Measurements from ENCODE around the gene MAP1LC3A.
A peak's percentile ranks its signal among the peaks of the same experiment; 100 is the strongest.

MAP1LC3A gene

DNA sequence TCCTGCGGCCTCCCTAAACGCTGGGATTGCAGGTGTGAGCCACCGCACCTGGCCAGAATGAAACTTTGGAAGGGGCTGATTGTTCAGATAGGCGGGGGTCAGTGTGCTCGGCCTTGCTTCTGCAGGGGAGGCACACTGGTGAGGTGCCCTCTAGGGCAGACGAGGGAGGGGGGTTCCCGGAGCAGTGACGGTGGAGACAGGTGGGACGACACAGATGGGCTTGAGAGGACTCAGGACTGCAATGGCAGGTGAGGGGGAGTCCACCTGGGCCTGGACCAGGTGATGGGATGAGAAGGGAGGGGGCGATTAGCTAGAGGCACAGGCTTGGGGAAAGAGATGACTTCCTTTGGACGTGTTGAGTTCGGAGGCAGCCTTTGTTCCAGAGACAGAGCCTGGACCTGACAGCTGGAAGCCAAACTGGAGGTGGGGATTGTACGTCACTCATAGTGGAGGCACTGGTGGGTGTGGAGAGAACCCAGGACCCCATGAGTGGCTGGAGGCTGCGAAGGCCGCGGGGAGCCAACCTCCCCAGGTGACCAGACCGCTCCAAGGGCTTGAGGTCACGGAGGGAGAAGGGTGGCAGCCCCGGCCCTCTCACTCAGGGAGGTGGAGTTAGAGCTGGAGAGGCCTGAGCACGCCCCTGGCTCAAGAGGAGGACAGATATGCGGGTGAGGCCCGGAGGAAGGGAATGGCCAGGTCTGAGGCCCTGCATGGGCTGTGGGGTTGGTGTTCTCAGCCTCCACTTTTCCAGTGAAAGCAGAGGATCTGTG, 10.5 kb upstream of the MAP1LC3A start:
- no peaks in the 10 kb centered on the region for H3K9me3 ChIP-seq (ENCODE audit: control insufficient read depth in 2 of 2, low read length in 2 of 2)
- H3K4me3 ChIP-seq (ENCODE audit: low read length in 2 of 2) = peak overlapping the region in 1 of 2 donors; percentile 82
- H3K9ac ChIP-seq (ENCODE audit: low read depth in 1 of 2, low read length in 2 of 2) = no peak overlapping the region
- no peak overlapping the region for H3K27ac ChIP-seq (ENCODE audit: low read depth in 2 of 2, low read length in 2 of 2)
- H3K4me1 ChIP-seq (ENCODE audit: control insufficient read depth in 2 of 2, insufficient read depth in 2 of 2, low read length in 2 of 2) = peaks cover 12 to 17% of the 10 kb centered on the region in 2 donors
- H3K27me3 ChIP-seq (ENCODE audit: control insufficient read depth in 2 of 2, insufficient read depth in 2 of 2, low read length in 2 of 2) = no peaks in the 10 kb centered on the region
- peaks cover 0 to 3% of the 10 kb centered on the region in 2 donors for H3K36me3 ChIP-seq (ENCODE audit: control insufficient read depth in 2 of 2, insufficient read depth in 2 of 2, low read length in 2 of 2)

DNA sequence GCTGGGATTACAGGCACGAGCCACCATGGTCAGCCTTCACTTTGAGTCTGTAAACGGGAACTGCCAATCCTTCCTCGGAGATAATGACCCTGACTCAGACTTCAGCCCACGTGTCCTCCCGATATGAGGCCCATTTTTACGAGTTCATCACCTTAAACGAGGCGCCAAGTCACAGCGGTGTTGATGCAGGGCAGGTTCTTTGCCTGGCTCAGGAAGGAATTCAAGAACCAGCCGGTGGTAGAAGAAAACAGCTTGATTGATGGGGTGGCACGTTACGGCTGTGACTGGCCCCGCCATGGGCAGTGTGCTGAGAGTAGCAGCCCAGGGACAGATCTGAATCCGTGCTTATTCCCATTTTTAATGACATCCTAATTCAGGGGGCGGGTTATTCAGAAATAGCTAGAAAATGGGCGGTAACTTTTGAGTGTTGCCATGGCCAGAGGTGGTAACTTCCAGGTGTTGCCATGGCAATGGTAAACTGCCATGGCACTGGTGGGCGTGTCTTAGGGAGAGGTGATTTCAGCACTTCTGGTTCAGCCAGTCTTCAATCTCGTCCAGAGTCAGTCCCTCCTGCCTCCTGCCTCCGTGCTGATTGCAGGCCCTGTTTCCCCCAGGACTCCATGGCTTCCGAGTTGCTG, 9.1 kb upstream of the MAP1LC3A start:
- Histone ChIP-seq H3K9me3 (ENCODE audit: control insufficient read depth in 2 of 2, low read length in 2 of 2) (no peaks in the 10 kb centered on the region), H3K36me3 (ENCODE audit: control insufficient read depth in 2 of 2, insufficient read depth in 2 of 2, low read length in 2 of 2) (peaks cover 0 to 3% of the 10 kb centered on the region in 2 donors), H3K27ac (ENCODE audit: low read depth in 2 of 2, low read length in 2 of 2) (no peak overlapping the region), H3K9ac (ENCODE audit: low read depth in 1 of 2, low read length in 2 of 2) (no peak overlapping the region), H3K27me3 (ENCODE audit: control insufficient read depth in 2 of 2, insufficient read depth in 2 of 2, low read length in 2 of 2) (no peaks in the 10 kb centered on the region), H3K4me1 (ENCODE audit: control insufficient read depth in 2 of 2, insufficient read depth in 2 of 2, low read length in 2 of 2) (peaks cover 5 to 14% of the 10 kb centered on the region in 2 donors), H3K4me3 (ENCODE audit: low read length in 2 of 2) (no peak overlapping the region)

DNA sequence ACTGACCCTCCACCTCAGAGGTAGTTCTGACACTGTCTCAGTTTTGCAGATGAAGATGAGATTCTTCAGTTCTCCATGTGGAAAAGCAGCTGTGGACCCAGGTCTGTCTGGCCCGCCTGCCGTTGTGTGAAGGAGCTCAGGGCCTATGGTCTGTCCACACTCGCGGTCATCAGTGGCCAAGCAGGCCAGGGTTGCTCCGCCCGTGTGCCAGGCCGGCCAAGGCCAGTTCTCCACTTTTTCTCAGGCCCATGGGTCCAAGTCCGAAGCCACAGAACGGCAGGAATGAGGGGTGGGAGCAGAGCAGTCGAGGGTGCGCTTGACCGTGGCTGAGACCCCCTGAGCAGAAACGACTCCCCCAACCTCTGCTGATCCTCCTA, 8.6 kb upstream of the MAP1LC3A start:
- Histone ChIP-seq H3K36me3 (ENCODE audit: control insufficient read depth in 2 of 2, insufficient read depth in 2 of 2, low read length in 2 of 2) (peaks cover 0 to 3% of the 10 kb centered on the region in 2 donors), H3K27ac (ENCODE audit: low read depth in 2 of 2, low read length in 2 of 2) (no peak overlapping the region), H3K4me1 (ENCODE audit: control insufficient read depth in 2 of 2, insufficient read depth in 2 of 2, low read length in 2 of 2) (peaks cover 2 to 11% of the 10 kb centered on the region in 2 donors), H3K9ac (ENCODE audit: low read depth in 1 of 2, low read length in 2 of 2) (no peak overlapping the region), H3K27me3 (ENCODE audit: control insufficient read depth in 2 of 2, insufficient read depth in 2 of 2, low read length in 2 of 2) (no peaks in the 10 kb centered on the region), H3K9me3 (ENCODE audit: control insufficient read depth in 2 of 2, low read length in 2 of 2) (no peaks in the 10 kb centered on the region), H3K4me3 (ENCODE audit: low read length in 2 of 2) (no peak overlapping the region)

DNA sequence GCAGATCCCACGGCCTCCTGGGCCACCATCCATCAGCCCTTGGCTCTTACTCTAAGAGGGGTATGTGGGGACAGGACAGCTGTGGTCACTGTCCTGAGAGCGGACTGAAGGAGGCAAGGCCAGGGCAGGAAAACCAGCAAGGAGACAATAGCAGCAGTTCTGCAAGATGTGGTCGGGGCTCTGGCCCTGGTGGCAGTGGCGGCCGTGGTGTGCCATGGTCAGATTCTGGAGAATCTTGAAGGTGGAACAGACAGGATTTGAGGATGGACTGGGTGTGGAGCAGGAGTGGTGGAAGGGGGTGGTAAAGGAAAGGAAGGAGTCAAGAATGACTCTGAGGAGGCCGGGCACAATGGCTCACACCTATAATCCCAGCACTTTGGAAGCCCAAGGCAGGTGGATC, 5.9 kb upstream of the MAP1LC3A start:
- Histone ChIP-seq H3K36me3 (ENCODE audit: control insufficient read depth in 2 of 2, insufficient read depth in 2 of 2, low read length in 2 of 2) (peaks cover 0 to 3% of the 10 kb centered on the region in 2 donors), H3K27ac (ENCODE audit: low read depth in 2 of 2, low read length in 2 of 2) (no peak overlapping the region), H3K9me3 (ENCODE audit: control insufficient read depth in 2 of 2, low read length in 2 of 2) (no peaks in the 10 kb centered on the region), H3K4me1 (ENCODE audit: control insufficient read depth in 2 of 2, insufficient read depth in 2 of 2, low read length in 2 of 2) (peaks cover 2 to 9% of the 10 kb centered on the region in 2 donors), H3K9ac (ENCODE audit: low read depth in 1 of 2, low read length in 2 of 2) (no peak overlapping the region), H3K4me3 (ENCODE audit: low read length in 2 of 2) (no peak overlapping the region), H3K27me3 (ENCODE audit: control insufficient read depth in 2 of 2, insufficient read depth in 2 of 2, low read length in 2 of 2) (no peaks in the 10 kb centered on the region)

DNA sequence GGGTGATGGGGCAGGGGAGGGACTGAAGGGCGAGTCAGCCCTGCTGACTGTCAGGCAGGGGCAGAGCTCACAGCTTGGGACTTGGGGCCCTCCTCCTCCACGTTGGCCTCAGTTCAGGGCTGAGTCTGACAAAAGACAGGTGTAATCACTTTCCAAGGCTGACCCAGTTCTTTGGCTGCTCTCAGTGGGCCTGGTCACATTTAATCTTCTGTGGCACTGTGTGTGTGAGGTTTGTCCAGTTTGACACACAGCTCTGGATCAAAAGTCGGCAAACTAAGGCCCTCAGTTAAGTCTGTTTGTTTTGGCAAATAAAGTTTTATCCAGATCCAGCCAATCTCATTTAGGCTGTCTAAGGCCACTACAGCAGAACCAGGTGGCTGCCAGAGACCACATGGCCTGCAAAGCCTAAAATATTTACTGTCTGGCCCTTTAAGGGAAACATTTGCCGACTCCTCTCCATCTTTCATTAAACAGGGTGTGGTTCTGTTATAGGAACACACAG, 5.1 kb upstream of the MAP1LC3A start:
- Histone ChIP-seq H3K27me3 (ENCODE audit: control insufficient read depth in 2 of 2, insufficient read depth in 2 of 2, low read length in 2 of 2) (no peaks in the 10 kb centered on the region), H3K9me3 (ENCODE audit: control insufficient read depth in 2 of 2, low read length in 2 of 2) (no peaks in the 10 kb centered on the region), H3K36me3 (ENCODE audit: control insufficient read depth in 2 of 2, insufficient read depth in 2 of 2, low read length in 2 of 2) (peaks cover 0 to 3% of the 10 kb centered on the region in 2 donors), H3K27ac (ENCODE audit: low read depth in 2 of 2, low read length in 2 of 2) (no peak overlapping the region), H3K4me1 (ENCODE audit: control insufficient read depth in 2 of 2, insufficient read depth in 2 of 2, low read length in 2 of 2) (peaks cover 8 to 12% of the 10 kb centered on the region in 2 donors), H3K9ac (ENCODE audit: low read depth in 1 of 2, low read length in 2 of 2) (no peak overlapping the region), H3K4me3 (ENCODE audit: low read length in 2 of 2) (no peak overlapping the region)

DNA sequence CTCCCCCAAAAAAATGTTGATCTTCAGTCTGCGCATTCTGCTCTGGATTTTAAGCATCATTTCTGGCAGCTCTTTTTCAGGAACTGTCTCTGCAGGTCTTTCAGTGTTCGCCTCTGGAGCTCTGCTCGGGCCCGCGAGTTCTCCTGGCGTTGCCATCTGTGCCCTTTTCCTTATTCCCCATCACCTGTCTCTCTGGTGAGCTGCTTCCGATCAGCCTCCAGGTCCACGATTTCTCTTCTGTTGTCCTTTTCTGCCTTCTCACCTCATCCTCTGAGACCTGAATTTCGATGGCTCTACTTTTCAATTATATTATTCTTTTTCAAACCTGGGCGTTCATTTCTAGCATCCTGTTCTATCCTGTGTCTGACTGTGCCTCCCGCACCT, 590 bp upstream of the MAP1LC3A start:
- Histone ChIP-seq H3K36me3 (ENCODE audit: control insufficient read depth in 2 of 2, insufficient read depth in 2 of 2, low read length in 2 of 2) (no peaks in the 10 kb centered on the region), H3K9me3 (ENCODE audit: control insufficient read depth in 2 of 2, low read length in 2 of 2) (no peaks in the 10 kb centered on the region)

DNA sequence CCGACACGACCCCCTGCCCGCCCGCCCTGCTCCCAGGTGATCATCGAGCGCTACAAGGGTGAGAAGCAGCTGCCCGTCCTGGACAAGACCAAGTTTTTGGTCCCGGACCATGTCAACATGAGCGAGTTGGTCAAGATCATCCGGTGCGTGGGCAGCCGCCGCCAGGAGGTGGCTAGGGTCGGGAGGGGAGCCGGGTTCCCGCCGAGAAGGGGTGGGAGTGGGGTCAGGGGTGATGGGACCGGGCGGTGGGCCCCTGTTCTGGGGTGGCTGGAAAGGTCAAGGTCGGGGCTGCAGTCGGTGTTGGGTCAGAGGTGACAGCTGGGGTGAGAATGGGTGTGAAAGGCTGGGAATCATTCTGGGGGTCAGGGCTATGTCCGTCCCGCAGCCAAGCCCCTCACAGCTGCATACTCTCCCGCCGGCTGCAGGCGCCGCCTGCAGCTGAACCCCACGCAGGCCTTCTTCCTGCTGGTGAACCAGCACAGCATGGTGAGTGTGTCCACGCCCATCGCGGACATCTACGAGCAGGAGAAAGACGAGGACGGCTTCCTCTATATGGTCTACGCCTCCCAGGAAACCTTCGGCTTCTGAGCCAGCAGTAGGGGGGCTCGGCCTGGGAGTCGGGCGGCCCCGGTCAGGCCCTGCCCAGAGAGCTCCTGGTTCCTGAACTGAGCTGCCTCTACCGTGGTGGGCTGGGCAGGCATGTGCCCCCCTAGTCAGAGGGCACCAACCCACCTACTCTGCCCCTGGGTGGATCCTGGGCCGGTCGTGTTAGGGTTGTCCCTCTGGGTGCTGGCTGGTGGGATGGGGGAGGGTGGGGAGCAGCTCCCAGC, 1.0 kb downstream of the MAP1LC3A start:
- H3K4me3 ChIP-seq (ENCODE audit: low read length in 2 of 2) = peak overlapping the region in 1 of 2 donors; percentile 13
- no peak overlapping the region for H3K9ac ChIP-seq (ENCODE audit: low read depth in 1 of 2, low read length in 2 of 2)
- H3K4me1 ChIP-seq (ENCODE audit: control insufficient read depth in 2 of 2, insufficient read depth in 2 of 2, low read length in 2 of 2) = peaks cover 6 to 7% of the 10 kb centered on the region in 2 donors
- no peaks in the 10 kb centered on the region for H3K27me3 ChIP-seq (ENCODE audit: control insufficient read depth in 2 of 2, insufficient read depth in 2 of 2, low read length in 2 of 2)
- H3K27ac ChIP-seq (ENCODE audit: low read depth in 2 of 2, low read length in 2 of 2) = peak overlapping the region in 1 of 2 donors; percentile 7
- H3K36me3 ChIP-seq (ENCODE audit: control insufficient read depth in 2 of 2, insufficient read depth in 2 of 2, low read length in 2 of 2) = no peaks in the 10 kb centered on the region
- no peaks in the 10 kb centered on the region for H3K9me3 ChIP-seq (ENCODE audit: control insufficient read depth in 2 of 2, low read length in 2 of 2)

More for the DNA sequence above, 590 bp upstream of the MAP1LC3A start:
- H3K27ac ChIP-seq (ENCODE audit: low read depth in 2 of 2, low read length in 2 of 2) = peak overlapping the region; percentile 78 to 80
- H3K4me1 ChIP-seq (ENCODE audit: control insufficient read depth in 2 of 2, insufficient read depth in 2 of 2, low read length in 2 of 2) = peaks cover 8 to 12% of the 10 kb centered on the region in 2 donors
- no peaks in the 10 kb centered on the region for H3K27me3 ChIP-seq (ENCODE audit: control insufficient read depth in 2 of 2, insufficient read depth in 2 of 2, low read length in 2 of 2)
- peak overlapping the region; percentile 65 to 78 for H3K9ac ChIP-seq (ENCODE audit: low read depth in 1 of 2, low read length in 2 of 2)
- H3K4me3 ChIP-seq (ENCODE audit: low read length in 2 of 2) = peak overlapping the region; percentile 56 to 81

DNA sequence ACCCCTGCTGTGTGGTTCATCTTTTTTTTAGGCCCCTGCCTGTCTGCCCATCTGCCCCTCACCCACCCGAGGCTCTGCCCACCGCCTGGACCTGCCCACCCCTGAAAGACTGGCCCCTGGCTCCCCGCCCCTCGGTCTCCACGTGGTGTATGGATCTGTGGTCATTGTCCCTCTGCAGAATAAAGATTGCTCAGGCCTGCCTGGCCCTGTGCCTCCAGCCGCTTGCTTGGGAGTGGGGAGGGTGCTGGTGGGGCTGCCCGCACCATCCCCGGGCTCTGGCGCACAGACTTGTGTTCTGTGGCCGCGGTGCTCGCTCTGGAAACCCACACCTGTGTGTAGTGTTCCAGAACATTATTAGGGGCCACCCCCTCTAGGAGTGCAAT, 1.6 kb downstream of the MAP1LC3A start:
- no peak overlapping the region for H3K9ac ChIP-seq (ENCODE audit: low read depth in 1 of 2, low read length in 2 of 2)
- H3K36me3 ChIP-seq (ENCODE audit: control insufficient read depth in 2 of 2, insufficient read depth in 2 of 2, low read length in 2 of 2) = no peaks in the 10 kb centered on the region
- no peaks in the 10 kb centered on the region for H3K27me3 ChIP-seq (ENCODE audit: control insufficient read depth in 2 of 2, insufficient read depth in 2 of 2, low read length in 2 of 2)
- H3K4me1 ChIP-seq (ENCODE audit: control insufficient read depth in 2 of 2, insufficient read depth in 2 of 2, low read length in 2 of 2) = peaks cover 6 to 7% of the 10 kb centered on the region in 2 donors
- no peak overlapping the region for H3K4me3 ChIP-seq (ENCODE audit: low read length in 2 of 2)
- no peak overlapping the region for H3K27ac ChIP-seq (ENCODE audit: low read depth in 2 of 2, low read length in 2 of 2)
- H3K9me3 ChIP-seq (ENCODE audit: control insufficient read depth in 2 of 2, low read length in 2 of 2) = no peaks in the 10 kb centered on the region

DNA sequence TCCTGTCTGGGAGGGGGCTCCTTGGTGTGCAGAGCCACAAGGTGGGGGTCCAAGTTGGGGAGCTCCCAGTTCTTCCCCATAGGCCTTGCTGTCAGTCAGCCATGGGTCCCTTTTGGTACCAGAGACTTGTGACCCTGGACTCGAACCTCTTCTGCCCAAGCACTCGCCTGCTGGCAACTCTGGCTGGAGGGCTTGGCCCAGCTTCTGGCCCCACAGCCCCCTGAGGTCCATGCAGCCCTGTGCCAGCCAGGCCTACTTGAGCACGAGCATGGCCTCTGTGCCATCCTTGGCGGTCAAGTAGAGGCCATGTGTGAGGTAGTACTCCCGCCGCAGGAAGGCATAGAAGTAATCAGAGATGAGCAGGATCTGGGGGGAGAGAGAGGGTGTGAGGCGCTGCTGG, 2.1 kb downstream of the MAP1LC3A start:
- H3K9me3 ChIP-seq (ENCODE audit: control insufficient read depth in 2 of 2, low read length in 2 of 2) = no peaks in the 10 kb centered on the region
- H3K36me3 ChIP-seq (ENCODE audit: control insufficient read depth in 2 of 2, insufficient read depth in 2 of 2, low read length in 2 of 2) = no peaks in the 10 kb centered on the region
- no peak overlapping the region for H3K27ac ChIP-seq (ENCODE audit: low read depth in 2 of 2, low read length in 2 of 2)
- no peak overlapping the region for H3K4me3 ChIP-seq (ENCODE audit: low read length in 2 of 2)
- H3K9ac ChIP-seq (ENCODE audit: low read depth in 1 of 2, low read length in 2 of 2) = no peak overlapping the region
- no peaks in the 10 kb centered on the region for H3K27me3 ChIP-seq (ENCODE audit: control insufficient read depth in 2 of 2, insufficient read depth in 2 of 2, low read length in 2 of 2)
- H3K4me1 ChIP-seq (ENCODE audit: control insufficient read depth in 2 of 2, insufficient read depth in 2 of 2, low read length in 2 of 2) = peaks cover 6 to 7% of the 10 kb centered on the region in 2 donors

DNA sequence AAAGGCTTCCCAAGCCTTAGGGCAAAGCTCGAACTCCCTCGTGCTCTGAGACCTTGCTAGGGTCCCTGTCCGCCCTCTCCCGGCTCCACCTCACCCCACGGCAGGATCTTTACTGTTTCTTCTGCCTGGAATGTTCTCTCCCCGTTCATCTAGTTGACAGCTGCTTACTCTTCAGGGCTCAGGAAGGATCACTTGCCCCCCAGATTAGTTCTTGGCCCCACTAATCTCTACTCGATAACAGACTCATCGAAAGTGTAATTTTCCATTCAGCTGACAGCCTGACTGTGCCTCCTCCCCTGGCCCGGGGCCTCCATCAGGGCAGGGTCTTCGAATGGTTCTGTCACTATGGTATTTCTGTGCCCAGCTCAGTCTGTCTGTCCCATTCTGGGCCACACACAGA, 3.1 kb downstream of the MAP1LC3A start:
- Histone ChIP-seq H3K9ac (ENCODE audit: low read depth in 1 of 2, low read length in 2 of 2) (no peak overlapping the region), H3K9me3 (ENCODE audit: control insufficient read depth in 2 of 2, low read length in 2 of 2) (no peaks in the 10 kb centered on the region), H3K36me3 (ENCODE audit: control insufficient read depth in 2 of 2, insufficient read depth in 2 of 2, low read length in 2 of 2) (peaks cover 0 to 3% of the 10 kb centered on the region in 2 donors), H3K27ac (ENCODE audit: low read depth in 2 of 2, low read length in 2 of 2) (no peak overlapping the region), H3K4me3 (ENCODE audit: low read length in 2 of 2) (no peak overlapping the region), H3K4me1 (ENCODE audit: control insufficient read depth in 2 of 2, insufficient read depth in 2 of 2, low read length in 2 of 2) (peaks cover 6 to 7% of the 10 kb centered on the region in 2 donors), H3K27me3 (ENCODE audit: control insufficient read depth in 2 of 2, insufficient read depth in 2 of 2, low read length in 2 of 2) (no peaks in the 10 kb centered on the region)

All from mucosa of rectum (tissue), 2 donors.